HG03108 (cell line): ENCODE measurements around the gene NUAK2.
"Not testable (repeated sequence)": the region's sequence is repeated elsewhere in the genome, so short reads cannot be mapped to it uniquely, and the experiment has no call there.

Experiments
- ATAC-seq: cut with Tn5 transposase; IDR thresholded peaks from one replicate; pipeline ENCODE4 v1.9.1; 2021; ENCODE audit warnings: moderate library complexity; ENCODE audit not compliant: unreplicated experiment

Gene NUAK2

DNA sequence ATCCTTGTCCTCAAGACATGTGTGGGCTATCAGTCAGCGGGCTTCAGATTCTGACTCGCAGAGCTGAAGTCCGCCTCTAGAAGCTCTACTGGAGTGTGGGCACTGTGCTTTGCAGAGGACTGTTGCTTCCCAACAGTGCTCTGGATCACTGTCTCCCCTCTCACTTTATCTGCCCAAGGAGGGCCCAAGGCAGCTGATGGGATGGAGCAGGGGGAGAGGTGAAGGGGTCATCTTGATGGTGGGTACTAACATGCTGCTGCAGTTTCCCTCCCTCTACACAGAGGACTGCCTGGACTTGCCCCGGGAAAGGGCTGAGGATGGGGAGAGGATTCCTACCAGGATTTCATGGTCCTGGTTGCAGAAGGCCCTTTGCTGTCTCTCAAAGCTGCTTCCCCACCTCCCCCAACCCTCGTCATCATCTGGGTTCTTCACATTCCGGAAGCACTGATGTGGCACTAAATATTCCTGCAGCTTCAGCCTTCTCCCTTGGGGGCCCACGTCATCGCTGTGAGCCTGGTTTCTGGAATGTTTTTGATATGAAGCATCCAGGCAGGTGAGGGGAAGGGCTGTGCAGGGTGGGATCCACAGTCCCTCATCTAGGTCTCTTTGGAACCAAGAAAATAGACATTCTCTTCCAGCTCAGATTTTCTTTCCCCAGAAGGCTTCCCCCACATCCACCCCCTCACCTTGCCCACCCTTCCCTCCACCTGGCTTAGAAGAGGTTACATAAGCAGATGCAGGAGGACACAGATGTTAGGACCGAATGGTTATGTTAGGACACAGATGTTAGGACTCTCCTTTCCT lies 23.2 kb downstream of the NUAK2 start:
- no peak for ATAC-seq

- ATAC-seq = not testable (repeated sequence)
Measured at GRCh38 chr1:205297546-205298177, 23.9 kb downstream of the NUAK2 start.

- ATAC-seq = no peak
Measured at GRCh38 chr1:205296154-205296553, 25.4 kb downstream of the NUAK2 start.

- ATAC-seq = no peak
Measured at GRCh38 chr1:205294934-205295333, 26.6 kb downstream of the NUAK2 start.

GRCh38 chr1:205294175-205294917 lies 27.2 kb downstream of the NUAK2 start:
- no peak for ATAC-seq

DNA sequence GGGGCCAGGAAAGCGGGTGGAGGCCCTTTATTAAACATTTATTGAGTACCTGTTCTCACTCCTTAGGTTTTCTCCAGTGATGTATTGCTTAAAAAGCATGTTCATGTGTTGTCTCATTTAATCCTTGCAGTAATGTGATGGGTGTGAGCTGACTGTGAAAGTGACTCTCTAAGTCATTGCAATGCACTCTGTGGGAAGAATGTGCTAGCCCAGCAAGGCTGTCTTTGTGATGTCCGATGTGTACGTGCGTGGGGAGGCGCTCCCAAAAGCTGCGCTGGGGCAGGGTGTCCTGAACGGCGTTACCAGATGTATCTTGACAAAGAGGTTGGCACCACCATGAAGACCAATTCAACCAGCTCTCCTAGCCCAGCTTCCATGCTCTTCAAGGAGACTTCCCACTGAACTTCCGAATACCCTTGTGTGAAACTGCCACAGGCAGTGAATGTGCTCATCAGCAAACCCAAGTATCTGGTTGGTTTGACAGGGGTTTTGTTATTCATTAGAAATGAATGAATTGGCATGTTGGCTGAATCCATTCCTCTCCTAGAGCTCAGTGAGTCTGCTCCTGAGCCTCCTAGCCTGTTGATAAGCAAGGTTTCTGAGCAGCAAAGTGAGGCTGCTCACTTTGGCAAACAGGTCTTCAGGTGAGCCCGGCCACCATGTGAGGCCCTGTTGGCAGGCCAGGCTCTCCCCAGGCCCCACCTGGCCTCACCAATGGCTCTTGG lies 28.0 kb downstream of the NUAK2 start:
- ATAC-seq = no peak

GRCh38 chr1:205291596-205291995 lies 29.9 kb downstream of the NUAK2 start:
- no peak for ATAC-seq

DNA sequence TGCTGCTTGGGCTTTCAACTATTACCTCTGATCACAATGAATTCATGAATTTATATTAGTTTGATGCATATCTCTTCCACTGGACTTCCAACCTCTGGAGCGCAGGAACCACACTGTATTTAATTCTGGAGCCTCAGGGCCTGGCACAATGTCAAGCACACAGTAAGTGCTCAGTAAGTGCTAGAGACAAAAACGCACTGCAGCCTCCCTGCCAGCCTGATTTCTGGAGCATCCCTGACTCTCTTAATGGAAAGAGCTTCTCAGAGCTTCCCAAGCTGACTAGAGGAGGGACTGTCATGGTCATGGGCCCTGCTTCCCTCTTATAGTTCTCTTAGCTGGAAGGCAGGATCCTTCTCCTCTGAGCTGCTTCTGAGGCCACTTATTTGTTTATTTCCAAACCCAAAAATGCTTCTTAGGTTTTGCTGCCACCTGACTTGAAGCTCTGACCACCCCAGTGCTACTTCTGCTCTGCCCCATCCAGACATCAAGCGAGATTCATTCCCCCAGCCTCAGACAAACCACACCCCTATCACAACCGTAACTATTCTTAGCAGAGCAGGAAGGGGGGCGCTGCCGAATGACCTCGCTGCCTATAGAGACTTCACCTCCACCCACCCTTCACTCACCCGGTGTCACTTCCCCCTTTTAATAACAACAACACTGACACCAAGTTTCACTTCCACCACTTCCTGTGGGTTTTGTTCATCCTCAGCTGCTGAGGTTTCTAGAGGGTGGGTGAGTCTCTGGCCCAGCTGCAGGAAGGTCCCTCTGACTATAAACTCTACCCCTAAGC lies 33.6 kb downstream of the NUAK2 start:
- peak; percentile 76 for ATAC-seq

DNA sequence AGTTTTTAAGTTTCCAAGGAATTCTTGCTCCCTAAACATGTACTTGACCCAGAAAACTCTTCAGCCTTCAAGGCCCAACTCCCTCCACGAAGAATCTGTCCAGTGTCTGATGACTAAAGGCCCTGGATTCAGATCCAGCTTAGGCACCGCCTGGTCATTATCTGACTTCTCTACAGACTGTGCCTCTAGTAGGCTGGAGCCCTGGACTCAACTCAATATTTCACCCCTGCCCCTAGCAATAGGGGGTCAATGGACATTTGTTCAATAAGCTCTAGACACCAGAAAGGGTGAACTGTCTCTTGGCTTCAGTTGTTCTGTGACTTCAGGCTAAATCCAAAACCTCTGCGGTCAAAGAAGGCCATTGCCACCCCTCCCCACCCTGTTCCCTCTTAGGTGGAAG lies 34.5 kb downstream of the NUAK2 start:
- ATAC-seq = no peak

DNA sequence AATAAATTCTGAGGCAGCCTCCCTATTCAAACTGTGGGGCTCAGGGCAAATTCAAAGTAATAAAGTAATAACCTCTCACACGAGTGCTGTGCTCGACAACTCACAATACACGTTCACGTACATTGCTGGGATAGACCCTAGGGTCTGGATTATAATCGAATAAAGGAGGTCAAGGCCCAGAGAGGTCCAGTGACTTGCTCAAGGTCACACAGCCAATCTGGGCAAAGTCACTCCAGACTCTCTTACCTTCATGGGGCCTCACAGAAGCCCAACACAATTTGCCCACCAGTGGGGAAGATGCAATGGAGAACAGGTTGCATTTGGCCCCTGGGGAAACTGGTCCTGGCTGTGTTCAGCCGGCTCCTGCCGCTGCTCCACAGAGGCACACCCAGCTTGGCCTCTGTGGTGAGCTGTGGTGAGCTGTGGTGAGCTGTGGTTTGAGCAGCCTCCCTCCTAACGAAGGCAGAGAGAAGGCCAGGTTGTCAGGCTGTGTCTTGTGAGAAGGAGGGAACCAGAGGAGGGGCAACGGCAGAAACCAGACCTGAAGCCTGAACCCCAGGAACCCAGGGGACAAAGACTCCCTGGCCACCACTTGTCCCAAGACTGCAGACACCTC lies 35.1 kb downstream of the NUAK2 start:
- no peak for ATAC-seq

GRCh38 chr1:205285381-205286101 lies 36.0 kb downstream of the NUAK2 start:
- ATAC-seq = peak; percentile 23

DNA sequence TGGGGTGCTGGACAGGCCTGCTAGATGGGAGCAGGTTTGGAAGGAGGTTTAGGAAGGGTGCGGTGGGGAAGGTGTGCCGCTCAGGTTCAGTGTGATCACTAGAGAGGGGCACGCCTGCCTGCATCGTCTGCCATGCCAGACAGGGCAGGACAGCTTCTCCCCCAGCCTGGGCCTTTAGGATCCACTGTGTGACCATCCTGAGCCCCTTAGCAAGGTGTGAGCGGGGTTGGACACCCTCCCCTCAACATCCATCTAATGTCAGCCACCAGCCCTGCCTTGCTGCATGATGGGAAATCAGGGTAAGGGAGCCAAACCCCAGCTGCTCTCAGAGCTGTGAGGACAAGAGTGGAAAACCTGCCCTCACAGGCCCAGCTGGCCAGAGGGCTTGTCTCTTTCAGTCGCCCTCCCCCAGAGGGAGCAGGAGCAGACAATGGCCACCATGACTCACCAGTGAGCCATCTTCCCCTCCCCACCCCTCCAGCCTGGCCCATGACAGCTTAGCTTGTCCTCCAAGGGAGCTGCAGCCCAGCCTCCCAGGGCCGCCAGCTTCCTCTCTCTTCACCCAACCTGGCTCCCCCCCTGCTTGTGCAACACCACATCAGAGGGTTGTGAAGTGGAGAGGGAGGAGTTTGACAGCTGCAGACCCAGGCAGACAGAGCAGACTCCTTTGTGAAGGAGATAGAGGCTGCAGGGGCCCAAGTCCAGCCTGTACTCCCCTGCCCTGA lies 37.0 kb downstream of the NUAK2 start:
- ATAC-seq = no peak

- ATAC-seq = no peak
Measured at GRCh38 chr1:205283270-205284147, 38.0 kb downstream of the NUAK2 start.

DNA sequence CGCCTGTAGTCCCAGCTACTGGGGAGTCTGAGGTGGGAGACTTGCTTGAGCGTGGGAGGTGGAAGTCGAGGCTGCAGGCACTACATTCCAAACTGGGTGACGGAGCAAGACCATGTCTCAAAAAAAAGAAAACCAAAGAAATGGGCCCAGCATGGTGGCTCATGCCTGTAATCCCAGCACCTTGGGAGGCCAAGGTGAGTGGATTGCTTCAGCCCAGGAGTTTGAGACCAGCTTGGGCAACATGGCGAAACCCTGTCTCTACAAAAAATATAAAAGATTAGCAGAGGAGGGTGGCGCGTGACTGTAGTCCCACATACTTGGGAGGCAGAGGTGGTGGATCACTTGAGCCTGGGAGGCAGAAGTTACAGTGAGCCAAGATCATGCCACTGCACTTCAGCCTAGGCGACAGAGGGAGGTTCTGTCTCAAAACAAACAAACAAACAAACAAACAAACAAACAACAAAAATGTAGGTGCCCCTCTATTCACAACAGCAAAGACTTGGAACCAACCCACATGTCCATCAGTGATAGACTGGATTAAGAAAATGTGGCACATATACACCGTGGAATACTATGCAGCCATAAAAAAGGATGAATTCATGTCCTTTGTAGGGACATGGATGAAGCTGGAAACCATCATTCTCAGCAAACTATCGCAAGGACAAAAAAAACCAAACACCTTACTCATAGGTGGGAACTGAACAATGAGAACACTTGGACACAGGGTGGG lies 40.7 kb downstream of the NUAK2 start:
- ATAC-seq = not testable (repeated sequence)

GRCh38 chr1:205279986-205280385 lies 41.6 kb downstream of the NUAK2 start:
- ATAC-seq = no peak

- ATAC-seq = no peak
Measured at GRCh38 chr1:205276689-205277065, 44.9 kb downstream of the NUAK2 start.
